CD4-positive, alpha-beta T cell treated with Interleukin-15 for 1 hour (primary cell): Measurements from ENCODE around the gene MTSS2.

Experiments used
- DNase-seq: peaks from one replicate; pipeline ENCODE4 v3.0.0-alpha.2; 2020

MTSS2 gene

DNA sequence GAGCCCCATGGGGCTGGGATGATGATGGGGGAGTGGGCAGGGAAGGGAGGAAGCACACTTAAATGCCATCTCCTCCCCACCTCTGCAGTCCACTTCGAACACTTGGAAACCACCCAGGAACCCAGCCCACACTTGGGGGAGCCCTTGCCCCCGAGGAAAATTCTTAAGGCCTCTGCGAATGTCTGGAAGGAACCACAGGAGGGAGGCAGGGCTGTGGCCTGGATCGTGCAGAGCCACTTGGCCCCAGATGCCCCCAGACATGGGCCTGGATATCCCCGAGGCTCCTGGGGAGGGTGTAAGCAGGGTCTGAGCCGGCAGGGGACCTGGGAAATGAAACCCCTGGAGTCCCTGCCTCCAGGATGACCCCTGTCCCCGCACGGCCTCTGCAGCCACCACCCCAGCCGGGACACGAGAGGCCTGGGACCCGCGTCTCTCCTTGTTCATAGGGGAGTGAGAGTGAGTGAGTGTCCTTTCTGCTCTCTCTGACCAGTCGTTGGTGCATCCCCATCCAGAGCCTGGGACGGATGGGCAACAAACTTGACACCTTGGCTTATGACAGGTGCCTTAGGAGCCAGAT is 11.8 kb upstream of the MTSS2 start:
- no peak for DNase-seq

DNA sequence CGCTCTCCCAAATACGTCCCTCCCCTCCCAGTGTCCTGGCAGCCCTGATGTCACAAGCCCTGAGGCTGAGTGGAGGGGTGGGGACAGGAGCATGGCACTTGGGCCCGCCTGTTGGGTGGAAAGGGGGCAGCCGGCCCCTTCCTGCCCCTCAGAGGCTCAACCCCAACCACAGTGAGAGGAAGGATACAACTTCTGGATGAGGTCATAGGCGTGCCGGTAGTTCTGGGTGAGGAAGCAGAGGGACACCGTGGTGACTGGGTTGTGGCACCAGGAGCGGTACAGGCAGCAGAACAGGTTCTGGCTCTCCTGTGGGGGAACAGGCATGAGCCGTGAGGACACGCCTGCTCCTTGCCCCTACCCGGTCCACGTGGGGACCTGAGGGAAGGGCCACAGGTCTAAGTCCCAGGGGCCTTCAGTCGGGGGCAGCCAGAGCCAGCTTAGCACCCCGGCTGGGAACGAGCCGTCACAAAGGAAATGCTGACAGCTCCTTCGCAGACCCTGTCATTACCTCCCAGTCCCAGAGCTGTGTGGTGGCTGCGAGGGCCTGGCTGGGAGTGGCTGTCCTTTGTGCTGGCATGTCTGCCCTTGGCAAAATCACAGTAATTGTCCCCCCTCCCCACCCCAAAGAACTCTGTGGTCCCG is 11.2 kb upstream of the MTSS2 start:
- DNase-seq, result no peak

DNA sequence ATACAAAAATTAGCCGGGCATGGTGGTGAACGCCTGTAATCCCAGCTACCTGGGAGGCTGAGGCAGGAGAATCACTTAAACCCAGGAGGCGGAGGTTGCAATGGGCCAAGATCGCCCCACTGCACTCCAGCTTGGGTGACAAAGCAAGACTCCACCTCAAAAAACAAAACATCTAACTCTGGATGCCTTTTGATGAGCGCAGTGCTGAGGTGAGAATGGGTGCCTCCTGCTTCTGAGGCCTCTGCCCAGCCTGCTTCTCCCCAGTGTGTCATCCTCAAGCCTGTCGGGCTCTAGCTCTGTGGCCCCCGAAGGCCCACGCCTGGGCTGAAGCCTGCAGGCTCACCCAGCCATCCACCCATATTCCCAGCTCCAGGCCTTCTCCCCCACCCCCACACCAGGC is 10.5 kb upstream of the MTSS2 start:
- no peak for DNase-seq

DNA sequence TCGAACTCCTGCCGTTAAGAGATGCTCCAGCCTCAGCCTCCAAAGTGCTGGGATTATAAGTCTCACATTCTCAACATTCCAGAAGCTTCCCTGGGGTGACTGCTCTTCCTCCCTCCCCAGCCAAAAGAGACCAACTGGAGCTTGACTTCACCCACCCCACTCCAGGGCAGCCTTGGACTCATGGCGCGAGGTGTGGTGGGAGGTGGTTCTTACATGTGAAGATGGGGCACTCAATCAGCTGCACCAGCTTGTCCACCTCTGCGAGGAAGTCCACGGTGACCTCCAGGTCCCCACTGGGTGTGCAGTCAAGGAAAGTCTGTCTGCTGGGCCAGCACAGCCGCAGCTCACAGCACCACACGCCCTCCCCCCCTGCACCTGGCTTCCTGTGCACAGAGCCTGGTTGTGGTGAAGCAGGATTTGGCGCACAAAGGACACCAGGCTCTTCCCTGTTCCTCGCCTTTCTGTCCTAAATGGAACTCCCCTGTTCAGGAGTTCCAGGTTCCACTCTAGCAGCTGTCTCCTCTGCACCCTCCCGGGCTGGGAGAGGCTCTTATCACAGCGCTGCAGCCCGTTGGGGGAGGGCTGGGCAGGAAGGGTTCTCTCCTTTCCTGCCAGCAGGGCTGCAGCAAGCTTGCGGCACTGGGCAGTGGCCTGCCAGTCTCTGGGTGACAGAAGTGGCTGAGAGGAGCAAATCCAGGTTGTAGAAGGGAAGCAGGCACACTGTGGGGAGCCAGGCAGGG is 9.6 kb upstream of the MTSS2 start:
- no peak for DNase-seq

DNA sequence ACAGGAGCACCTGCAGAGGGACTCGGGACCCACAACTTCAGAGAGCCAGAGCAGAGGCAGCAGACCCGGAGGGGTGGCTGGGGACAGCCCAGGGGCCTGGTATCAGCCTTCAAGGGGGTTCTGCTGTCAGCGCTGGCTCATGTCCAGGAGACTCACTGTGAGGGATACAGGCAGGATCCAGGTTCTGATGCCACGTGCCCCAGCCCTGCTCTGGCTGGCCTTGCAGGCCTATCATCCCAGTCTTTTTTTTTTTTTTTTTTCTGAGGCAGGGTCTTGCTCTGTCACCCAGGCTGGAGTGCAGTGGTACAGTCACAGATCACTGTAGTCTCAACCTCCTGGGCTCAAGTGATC is 9.0 kb upstream of the MTSS2 start:
- no peak for DNase-seq

DNA sequence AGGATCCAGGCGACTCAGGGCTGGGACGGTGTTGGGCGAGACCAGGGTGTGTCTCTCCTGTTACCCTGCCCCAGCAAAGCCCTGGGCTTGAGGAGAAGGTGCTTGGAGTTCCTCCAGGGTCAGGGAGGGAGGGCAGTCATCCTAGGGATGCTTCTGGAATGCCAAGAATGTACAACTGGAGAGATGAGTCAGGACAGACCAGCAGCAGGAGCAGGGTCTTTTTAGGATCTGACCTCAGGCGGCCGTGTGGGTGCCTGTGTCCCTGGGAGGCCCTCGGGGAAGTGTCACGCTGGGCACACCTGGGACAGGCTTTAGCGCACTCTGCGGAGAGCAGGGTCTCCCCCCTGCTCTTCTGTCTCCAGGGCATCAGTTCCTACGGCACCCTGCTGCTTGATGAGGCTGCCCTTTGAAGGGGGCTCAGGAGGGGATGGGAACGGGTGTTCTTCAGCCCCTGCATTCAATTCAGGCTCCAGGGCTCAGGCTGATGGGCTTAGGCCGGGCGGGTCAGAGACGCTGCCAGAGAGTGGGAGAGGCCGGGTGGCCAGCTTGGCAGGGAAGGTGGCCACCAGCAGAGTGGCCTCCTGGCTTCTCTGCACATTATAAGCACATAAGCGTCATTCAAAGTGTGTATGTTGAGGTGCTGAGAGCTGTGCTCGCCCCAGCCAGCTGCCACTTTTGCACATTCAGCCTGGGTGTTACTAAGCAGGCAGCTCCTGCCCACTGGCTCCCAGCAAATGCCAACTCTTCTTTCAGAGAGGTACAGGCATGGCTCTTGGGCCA is 8.4 kb upstream of the MTSS2 start:
- no peak for DNase-seq

DNA sequence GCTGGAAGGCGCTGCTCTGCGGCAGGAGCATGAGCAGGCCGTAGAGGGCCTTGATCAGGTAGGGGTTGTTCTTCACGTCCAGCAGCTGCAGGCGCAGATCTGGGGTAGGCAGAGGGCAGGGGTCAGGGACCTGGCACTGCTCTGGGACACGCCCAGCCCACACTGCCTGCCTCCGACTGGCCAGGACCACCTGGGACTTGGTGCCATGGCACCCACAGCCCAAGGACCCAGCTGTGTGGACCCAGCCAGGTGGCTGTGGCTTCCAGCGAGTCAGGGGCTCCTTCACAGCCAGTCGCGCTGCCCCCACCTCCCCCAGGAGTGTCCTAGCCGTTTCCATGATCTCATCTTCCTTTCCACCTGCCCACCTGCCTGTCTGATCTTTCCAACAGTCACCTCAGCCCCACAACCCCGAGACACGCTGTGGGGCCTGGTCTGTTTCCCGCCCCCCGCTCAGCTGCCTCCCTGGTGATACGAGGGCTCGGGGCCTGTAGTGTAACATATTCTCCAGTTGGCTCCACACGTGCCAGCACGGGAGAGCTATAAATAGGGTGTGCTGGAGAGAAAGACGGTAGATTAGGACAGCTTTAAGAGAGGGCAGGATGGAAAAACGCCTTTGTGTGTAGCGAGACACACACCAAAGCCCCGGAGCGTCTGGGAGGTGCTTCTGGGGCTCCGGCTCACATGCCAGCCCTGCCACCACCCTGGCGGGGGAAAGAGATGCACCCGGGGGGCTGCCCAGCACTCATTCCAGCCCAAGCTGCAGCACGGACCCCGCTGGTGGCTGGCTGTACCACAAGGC is 7.2 kb upstream of the MTSS2 start:
- no peak for DNase-seq

DNA sequence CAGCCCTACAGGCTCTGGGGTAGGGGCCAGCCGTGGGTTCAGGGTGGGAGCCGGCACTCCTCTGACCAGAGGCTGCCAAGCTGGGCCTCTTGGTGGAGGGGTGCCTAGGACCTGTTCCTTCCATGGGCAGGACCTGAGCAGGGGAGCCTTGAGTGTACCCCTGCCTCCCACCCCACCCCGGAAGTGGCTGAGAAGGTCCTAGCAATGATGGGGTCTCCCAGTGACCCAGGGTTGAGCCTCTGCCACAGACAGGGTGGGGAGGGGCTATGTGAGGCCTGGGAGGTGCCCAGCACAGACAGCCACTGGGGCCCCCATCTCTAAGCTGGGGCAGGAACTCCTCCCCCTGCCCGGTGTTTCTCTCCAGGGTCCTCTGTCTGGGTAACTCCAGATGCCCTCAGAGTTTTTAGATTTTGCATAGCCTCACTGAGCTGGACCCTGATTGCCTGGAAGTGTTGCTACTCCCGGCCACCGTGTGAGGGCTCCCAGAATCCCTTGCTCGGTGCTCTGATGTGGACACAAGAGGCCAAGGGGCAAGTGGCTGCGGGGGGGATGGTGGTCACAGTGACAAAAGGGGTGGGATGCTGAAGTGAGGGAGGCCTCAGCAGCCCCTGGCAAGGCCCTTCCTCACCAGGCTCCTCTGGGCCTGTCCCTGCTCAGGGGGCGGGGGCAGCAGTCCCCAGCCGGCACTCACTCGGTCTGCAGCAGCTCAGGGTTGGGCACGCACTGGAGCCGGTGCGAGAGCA is 6.4 kb upstream of the MTSS2 start:
- no peak for DNase-seq

DNA sequence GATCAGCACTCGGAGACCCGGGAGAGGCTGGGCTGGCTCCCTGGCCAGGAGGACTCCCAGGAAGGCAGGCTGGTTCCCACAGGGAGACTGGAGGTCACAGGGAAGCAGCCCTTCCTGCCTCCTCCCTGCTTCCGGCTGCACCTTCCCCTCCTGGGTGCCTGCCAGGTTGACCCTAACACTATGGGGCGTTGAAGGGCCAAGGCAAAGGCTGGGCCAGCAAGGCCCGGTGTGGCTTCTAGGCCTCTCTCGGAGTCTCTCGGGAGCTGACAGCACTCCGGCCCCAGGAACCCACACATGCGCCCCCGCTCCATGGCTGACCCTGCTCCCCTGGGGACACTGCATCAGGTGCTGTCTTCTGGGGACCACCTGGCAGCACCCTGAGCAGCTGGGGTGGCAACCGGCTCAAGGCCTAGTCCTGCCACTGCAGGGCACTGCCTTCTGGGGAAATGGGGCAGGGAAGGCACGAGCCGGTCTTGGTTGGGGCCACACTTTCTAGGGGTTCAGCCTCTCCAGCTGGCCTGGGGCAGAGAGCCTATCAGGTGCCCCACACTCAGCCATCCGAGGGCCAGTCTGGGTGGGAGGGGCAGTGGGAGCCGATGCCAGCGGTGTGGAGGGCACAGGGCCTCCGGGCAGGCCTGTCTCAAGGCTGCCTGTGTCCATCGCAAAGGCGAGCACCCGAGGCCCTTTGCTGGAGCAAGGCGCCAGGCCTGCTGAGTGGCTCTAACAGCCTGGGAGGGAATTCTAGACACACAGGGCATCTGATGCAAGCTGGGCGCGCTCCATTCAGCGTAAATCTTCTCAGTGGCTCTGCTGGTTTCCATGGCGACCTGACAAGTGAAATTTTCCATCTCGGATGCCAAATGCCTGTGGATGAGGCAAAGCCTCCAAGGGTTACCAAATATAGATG is 5.6 kb upstream of the MTSS2 start:
- no peak for DNase-seq

DNA sequence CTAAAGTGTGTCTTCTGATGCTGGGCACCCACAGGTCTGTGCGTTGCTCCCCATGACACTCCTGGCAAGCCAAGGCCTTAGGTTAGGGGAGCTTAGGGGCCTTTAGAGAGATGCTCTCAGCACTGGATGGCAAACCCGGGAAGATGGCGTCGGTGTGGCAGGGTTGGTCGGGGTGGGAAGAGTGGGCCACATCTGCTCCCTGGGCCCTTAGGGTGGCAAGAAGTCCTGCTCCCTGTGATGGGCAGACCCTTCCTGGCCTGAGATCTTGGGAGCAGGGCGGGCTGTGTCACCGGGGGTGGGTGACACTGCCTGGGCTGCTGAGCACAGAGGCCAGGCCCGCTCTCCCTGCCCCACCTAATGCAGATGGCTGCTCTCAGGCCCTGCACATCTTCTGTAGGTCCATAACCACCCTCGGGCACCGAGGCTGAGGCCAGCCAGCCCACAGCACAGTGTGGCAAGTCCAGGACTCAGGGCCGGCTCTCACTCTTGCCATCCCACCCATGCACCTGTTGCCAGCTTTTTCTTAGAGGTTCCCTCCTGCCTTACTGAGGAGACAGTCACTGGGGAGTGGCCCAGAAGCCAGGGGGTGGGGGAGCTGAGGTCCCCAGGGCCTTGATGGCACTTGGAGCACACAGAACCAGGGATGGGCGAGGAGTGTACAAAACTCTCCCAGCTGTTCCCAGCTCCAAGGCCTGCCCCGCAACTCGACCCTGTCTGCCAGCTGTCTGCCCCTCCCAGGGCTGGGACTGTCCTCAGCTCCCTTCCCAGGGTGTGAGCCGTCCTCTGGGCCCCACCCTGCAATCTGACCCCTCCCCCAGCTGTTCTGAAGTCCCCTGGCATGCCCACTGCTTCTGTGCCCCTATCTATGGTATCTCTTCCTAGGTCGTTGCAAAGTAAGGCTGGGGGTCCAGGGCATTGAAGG is 4.4 kb upstream of the MTSS2 start:
- no peak for DNase-seq

DNA sequence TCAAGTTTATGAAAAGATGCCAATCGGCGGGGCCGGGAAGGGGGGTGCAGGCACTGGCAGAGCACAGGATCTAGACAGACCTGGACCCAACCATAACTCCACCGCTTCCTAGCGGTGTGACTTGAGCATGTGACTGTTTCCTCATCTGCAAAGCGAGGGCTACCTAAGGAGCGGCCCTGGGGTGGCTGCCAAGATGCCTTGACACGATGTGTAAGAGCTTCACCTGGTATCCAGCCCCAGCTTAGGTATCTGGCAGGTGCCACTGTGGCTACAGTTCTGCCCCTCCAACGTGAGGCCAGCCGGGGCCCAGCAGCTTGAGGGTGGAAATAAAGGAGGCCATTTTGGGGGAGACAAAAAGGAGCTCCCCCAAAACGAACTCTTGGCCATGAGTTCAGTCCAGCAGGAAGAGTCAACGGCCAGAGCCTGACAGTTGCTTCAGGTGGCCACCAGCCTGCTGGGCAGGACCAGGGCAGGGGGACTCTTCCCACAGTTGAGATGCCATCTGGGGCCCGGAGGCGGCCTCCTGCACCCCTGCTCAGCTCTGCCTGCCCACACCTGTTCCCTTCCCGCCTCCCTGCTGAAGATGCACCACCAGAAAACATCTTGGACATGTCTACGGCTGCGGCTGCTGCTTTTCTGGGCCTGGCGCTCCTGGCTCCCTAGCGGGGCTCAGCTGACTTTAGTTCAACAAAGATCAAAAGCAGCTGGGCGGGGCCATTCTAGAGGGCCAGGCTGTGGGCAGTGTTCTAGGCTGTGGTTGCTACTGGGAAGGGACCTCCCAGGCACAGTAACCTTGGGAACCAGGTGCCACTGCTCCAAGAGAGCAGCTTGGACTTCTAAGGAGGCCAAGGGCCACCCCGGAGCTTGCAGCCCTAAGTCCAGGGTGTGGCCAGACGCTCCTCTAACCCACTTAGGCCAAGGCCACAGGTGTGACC is 3.4 kb upstream of the MTSS2 start:
- no peak for DNase-seq

DNA sequence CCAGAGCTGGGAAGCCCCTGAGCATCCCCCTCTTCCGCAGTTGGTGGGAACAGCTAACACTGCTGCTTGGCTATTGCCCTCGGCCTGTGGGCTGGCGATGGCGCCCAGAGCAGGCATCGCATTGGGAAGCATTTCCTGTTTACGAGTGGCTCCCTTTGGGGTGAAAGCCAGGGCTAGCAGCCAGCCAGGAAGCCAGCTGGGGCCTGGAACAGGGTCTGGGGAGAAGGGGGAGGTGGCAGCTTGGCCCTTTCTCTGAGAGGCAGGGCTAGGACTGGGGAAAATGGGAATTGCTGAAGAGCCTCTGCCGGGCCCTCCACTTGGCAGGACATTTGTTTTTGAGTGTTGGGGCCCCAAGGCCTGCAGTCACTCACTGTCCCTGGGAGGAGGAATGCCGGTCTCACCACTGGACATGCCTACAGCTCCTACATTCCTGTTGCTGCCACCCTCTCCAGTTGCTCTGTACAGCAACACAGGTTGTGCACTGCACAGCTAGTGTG is 2.4 kb upstream of the MTSS2 start:
- DNase-seq, result no peak

DNA sequence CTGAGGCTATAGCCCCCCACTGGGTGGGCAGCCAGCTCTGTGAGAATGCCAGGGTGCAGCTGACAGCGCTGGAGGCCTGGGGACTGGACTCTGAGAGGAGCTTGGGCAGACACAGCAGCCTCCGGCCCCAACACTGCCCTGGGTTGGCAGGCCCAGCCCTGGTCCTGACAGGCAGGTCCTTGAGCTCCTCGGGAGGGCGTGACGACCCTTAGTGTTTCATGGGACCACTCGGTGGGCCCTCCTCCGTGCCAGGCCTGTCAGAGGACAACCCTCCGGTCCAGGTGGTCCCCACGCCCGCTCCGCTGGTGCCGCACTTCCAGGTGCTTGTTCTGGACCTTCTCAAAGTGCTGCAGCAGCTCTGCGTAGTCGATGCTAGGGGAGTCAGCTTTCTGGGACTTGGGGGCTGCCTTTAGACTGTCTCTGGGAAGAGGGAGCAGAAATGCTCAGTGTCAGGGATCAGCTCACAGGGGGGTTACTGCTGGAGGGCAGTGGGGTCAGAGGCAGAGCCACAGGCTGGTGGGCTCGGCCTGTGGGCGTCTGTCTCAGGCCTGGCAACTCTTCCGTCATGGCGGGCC is 1.9 kb upstream of the MTSS2 start:
- no peak for DNase-seq

DNA sequence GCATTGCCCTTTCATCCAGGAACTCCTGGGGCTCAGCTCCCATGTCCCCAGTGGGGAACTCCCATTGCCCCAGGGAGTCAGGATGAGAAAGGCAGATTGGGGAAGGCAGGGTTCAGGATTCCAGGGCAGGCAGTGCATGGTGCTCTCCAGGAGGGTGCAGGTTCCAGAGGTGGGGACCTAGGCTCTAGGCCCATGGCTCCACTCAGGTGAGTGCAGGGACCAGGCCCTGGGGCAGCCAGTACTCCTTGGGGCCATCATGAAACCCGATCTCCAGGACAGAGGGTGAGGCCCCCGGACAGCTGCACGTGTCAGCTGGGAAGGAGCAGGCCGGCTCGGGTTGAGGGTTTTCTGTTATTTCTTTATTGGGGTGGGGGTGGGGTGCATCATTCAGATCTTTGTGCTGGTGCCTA is 1.3 kb upstream of the MTSS2 start:
- no peak for DNase-seq

DNA sequence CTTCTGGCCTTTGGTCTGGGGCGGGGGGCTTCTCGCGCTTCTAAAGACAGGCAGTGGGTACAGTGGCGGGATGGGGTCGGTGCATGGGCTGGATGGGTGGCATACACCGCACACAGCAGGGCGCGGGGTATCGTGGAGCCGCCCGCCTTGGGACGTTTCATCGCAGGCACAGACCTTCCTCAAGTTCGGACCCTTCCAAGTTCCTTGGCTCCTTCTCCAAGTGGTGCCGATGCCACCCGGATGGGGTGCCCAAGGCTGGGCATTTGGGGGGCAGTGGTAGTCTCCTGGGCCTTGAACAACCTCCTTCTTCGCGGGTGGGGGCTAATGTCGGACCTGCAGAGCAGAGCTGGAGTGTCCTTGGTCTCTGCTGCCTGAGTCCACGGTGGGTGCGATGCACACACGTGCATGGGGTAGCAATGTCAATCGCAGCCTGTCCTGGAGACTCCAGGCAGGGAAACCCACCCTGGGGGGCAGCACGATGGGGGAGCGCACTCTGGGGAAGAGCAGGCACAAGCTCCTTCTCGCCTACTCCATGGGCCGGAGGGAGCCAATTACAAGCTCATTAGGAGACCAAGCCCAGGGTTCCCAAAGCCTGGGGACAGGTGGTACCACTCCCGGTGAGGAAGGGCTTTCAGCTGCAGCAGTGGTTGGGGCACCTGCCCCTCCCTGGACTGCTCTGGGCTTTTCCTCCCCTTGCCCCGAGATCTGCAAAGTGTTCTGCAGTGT is 686 bp upstream of the MTSS2 start:
- no peak for DNase-seq

DNA sequence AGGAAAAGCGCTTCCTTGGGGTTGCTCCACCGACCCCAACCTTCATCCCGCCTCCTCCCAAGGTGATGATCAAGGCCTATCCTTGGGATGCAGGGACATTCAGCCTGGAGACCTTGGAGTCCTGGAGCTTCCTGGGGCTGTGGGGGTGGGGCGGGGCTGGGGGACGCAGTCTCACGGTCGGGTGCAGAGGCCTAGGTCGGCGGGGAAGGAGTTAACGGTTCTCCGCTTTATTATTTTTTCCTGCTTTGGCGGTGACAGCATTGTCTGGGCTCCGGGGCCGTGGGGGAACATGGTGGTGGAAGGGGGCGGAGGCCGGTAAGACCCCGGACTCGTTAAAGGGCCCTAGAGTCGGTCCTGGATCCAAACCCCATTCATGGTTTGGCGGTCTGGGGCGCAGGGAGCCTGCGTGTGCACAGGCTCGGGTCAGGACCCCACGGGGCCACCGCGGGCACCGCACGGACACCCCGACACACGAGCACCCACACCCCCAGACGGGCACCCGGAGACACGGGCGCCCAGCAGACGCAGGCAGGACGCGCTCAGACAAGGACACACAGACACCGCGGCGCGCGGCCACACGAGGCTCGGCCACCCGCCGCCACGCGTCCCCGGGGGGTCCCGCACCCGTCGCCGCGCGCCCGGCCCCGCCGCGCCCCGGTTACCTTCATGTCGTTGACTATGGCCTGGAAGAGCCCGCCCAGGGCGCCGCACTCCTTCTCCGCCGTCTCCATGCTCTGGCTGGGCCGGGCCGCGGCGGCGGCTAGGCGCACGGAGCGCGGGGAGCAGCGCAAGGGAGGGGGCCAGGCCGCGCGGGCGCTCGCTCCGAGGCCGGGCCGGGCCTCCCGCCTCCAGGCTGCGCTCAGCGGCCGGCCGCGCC is 554 bp downstream of the MTSS2 start:
- no peak for DNase-seq
